ENCODE data around the gene TTC32.

The TTC32 gene

DNA sequence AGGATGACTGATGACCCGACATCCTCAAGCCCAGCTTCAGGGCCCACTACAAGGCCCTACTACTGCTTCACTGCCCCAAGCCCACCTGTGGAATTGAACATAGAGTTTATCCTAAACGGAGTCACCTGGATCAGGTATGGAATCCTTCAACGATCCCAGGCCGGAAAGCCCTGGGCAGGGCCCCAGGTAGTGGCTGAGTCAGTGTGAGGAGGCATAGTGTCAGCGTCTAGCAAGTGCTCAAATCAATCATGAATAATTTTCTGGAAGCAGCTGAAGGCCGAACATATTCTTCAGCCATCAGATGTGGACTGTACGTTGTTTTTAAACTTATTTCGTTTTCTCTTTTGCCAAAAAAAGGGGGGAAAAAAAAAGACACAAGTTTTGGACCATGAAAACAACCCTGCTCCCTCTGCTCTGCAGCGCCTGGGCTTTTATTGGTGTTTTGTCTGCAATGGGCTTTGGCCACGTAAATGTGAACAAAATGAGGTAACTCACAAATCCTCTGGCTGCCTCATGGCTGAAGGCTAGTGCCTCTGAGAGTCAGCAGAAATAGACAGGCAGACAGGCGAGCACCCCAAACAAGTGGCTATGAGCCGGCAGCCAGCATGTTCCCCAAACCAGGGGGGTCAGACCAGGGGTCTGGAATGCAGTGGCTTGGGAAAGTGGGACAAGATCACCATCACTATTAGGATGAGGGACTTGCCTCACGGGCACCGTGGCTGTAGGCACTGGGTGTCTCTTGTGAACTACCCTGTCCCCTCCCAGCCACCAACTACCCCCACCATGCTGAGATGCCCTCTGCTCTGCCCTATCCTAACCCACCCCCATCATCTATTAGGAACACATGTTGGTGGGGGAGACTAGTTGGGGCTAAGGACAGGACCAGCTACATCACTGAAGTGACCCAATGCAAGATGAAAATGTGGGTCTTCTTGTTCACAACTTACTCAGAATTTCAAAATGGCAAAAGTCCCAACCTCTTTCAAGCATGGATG lies 51.4 kb downstream of the TTC32 start:
- H3K4me2 ChIP-seq (ENCODE audit: low read depth, low read length) = no peak overlapping the region
- no peaks in the 10 kb centered on the region for H4K20me1 ChIP-seq (ENCODE audit: insufficient read depth, low read length)
- H3K9me3 ChIP-seq (replicated peaks; ENCODE audit: insufficient read depth, low read length) = no peaks in the 10 kb centered on the region
- H3K9me2 ChIP-seq (replicated peaks; ENCODE audit: insufficient read depth, low read length) = no peaks in the 10 kb centered on the region
- H3F3A ChIP-seq (ENCODE audit: insufficient read depth, low read length) = no peaks in the 10 kb centered on the region
- H3K4me1 ChIP-seq (ENCODE audit: low read length) = no peaks in the 10 kb centered on the region
- H3K27ac ChIP-seq (ENCODE audit: low read length) = no peak overlapping the region
- TF ChIP-seq, protein P1, sequence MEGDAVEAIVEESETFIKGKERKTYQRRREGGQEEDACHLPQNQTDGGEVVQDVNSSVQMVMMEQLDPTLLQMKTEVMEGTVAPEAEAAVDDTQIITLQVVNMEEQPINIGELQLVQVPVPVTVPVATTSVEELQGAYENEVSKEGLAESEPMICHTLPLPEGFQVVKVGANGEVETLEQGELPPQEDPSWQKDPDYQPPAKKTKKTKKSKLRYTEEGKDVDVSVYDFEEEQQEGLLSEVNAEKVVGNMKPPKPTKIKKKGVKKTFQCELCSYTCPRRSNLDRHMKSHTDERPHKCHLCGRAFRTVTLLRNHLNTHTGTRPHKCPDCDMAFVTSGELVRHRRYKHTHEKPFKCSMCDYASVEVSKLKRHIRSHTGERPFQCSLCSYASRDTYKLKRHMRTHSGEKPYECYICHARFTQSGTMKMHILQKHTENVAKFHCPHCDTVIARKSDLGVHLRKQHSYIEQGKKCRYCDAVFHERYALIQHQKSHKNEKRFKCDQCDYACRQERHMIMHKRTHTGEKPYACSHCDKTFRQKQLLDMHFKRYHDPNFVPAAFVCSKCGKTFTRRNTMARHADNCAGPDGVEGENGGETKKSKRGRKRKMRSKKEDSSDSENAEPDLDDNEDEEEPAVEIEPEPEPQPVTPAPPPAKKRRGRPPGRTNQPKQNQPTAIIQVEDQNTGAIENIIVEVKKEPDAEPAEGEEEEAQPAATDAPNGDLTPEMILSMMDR (IDR thresholded peaks at IDR 0.05; ENCODE audit: low read length) = no peak
- no peak for TF ChIP-seq EZH2phosphoT487 (IDR thresholded peaks at IDR 0.05; ENCODE audit: low read length)
- no peak for TF ChIP-seq EZH2 (optimal IDR thresholded peaks at IDR 0.05; ENCODE audit: low read depth, low read length)
- no peak overlapping the region for H2AFZ ChIP-seq (ENCODE audit: low read length)
- no peaks in the 10 kb centered on the region for H3K27me3 ChIP-seq (replicated peaks; ENCODE audit: insufficient read depth, low read length)
- H3K79me2 ChIP-seq (ENCODE audit: low read length) = no peaks in the 10 kb centered on the region
- H3K4me3 ChIP-seq (ENCODE audit: low read length) = no peak overlapping the region
- no peaks in the 10 kb centered on the region for H3K36me3 ChIP-seq (replicated peaks; ENCODE audit: insufficient read depth, low read length)
- no peak overlapping the region for H3K9ac ChIP-seq (ENCODE audit: low read length)
- no peak for DNase-seq

DNA sequence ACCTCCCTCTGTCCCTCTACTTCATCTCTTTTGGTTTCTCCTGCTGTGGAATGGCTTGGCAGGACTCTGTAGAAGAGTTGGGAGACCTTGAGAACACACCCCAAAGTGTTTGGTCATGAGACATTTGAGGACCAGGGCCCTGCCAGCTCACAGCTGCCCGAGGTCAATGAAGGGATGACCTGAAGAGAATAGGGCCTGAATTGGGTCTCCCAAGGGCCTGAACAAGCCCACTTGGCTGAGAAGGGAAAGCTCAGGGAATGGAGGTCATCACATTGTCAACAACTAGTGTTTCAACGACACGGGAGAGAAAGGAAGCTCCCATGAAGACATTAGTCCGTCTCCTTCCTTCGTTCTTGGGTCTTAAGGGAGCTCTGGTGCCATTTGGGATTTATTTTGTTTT lies 52.8 kb downstream of the TTC32 start:
- Histone ChIP-seq H3K36me3 (replicated peaks; ENCODE audit: insufficient read depth, low read length) (no peaks in the 10 kb centered on the region), H3K4me1 (ENCODE audit: low read length) (no peaks in the 10 kb centered on the region), H2AFZ (ENCODE audit: low read length) (no peak overlapping the region), H4K20me1 (ENCODE audit: insufficient read depth, low read length) (no peaks in the 10 kb centered on the region), H3F3A (ENCODE audit: insufficient read depth, low read length) (no peaks in the 10 kb centered on the region), H3K4me3 (ENCODE audit: low read length) (no peak overlapping the region), H3K27ac (ENCODE audit: low read length) (no peak overlapping the region), H3K9me3 (replicated peaks; ENCODE audit: insufficient read depth, low read length) (no peaks in the 10 kb centered on the region), H3K4me2 (ENCODE audit: low read depth, low read length) (no peak overlapping the region), H3K9ac (ENCODE audit: low read length) (no peak overlapping the region), H3K9me2 (replicated peaks; ENCODE audit: insufficient read depth, low read length) (no peaks in the 10 kb centered on the region), H3K27me3 (replicated peaks; ENCODE audit: insufficient read depth, low read length) (no peaks in the 10 kb centered on the region), H3K79me2 (ENCODE audit: low read length) (no peaks in the 10 kb centered on the region)
- TF ChIP-seq EZH2phosphoT487 (IDR thresholded peaks at IDR 0.05; ENCODE audit: low read length) = no peak
- TF ChIP-seq EZH2 (optimal IDR thresholded peaks at IDR 0.05; ENCODE audit: low read depth, low read length) = no peak
- TF ChIP-seq, protein P1 (IDR thresholded peaks at IDR 0.05; ENCODE audit: low read length) = no peak
- no peak for DNase-seq

DNA sequence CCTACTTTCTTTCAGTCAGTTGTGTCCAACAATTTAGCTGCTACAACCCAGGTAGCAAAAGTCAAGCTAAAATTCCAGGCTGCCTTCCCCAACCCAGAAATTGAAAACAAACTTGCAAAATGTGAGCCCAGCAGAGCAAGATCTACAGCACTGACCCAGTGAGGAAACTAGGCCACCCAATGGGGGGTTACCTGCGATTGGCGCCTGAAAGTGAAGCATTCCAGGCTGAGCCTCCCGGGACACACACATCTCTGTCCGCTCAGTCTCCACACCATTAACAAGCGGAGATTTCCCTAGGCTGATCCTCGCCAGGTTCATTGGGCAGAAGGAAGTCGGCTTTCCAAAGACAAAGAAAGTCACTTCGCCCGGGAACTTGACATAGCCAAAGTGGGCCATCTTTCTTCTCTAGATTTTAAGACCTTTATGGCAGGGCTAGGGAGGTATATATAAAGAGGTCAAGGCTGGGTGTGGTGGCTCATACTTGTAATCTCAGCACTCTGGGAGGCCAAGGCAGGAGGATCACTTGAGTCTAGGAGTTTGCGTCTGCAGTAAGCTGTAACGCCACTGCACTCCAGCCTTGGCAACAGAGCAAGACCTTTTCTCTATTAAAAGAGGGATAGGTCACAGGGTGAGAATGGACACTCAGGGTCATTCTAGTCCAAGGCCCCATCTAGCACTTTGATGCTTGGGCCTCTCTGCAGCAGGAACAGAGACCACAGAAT lies 53.6 kb downstream of the TTC32 start:
- DNase-seq = no peak
- no peaks in the 10 kb centered on the region for H3K9me2 ChIP-seq (replicated peaks; ENCODE audit: insufficient read depth, low read length)
- H3K4me1 ChIP-seq (ENCODE audit: low read length) = no peaks in the 10 kb centered on the region
- H3F3A ChIP-seq (ENCODE audit: insufficient read depth, low read length) = no peaks in the 10 kb centered on the region
- no peak overlapping the region for H3K9ac ChIP-seq (ENCODE audit: low read length)
- no peaks in the 10 kb centered on the region for H3K79me2 ChIP-seq (ENCODE audit: low read length)
- H3K4me3 ChIP-seq (ENCODE audit: low read length) = no peak overlapping the region
- no peaks in the 10 kb centered on the region for H3K36me3 ChIP-seq (replicated peaks; ENCODE audit: insufficient read depth, low read length)
- no peaks in the 10 kb centered on the region for H3K9me3 ChIP-seq (replicated peaks; ENCODE audit: insufficient read depth, low read length)
- H2AFZ ChIP-seq (ENCODE audit: low read length) = no peak overlapping the region
- H3K4me2 ChIP-seq (ENCODE audit: low read depth, low read length) = no peak overlapping the region
- no peak for TF ChIP-seq EZH2phosphoT487 (IDR thresholded peaks at IDR 0.05; ENCODE audit: low read length)
- TF ChIP-seq, protein P1 (IDR thresholded peaks at IDR 0.05; ENCODE audit: low read length) = no peak
- H3K27ac ChIP-seq (ENCODE audit: low read length) = no peak overlapping the region
- no peaks in the 10 kb centered on the region for H3K27me3 ChIP-seq (replicated peaks; ENCODE audit: insufficient read depth, low read length)
- no peaks in the 10 kb centered on the region for H4K20me1 ChIP-seq (ENCODE audit: insufficient read depth, low read length)
